Measurements from ENCODE around the gene CSMD2. TPM values are rescaled to one million over a fixed set of nuclear protein-coding genes. Genes with fewer than 3 reads are reported as not detected.

The CSMD2 gene
- total and polyA plus RNA-seq, 2 of the 4 experiments (the other 2 are of a cell fraction) = under 0.01 to 0.36 TPM

GRCh38 chr1:34013958-34014737, 150.9 kb downstream of the CSMD2 start:
- no peaks in the 10 kb centered on the region for H3K36me3 ChIP-seq (ENCODE audit: control insufficient read depth, insufficient read depth, low read length)
- no peak overlapping the region for H3K4ac ChIP-seq (ENCODE audit: low read depth, low read length)
- no peak overlapping the region for H3K14ac ChIP-seq (replicated peaks; ENCODE audit: low read depth, low read length)
- no peak overlapping the region for H2AFZ ChIP-seq (replicated peaks; ENCODE audit: low read length, poor library complexity)
- no peak overlapping the region for H2BK15ac ChIP-seq (ENCODE audit: low read depth, low read length)
- no peaks in the 10 kb centered on the region for H4K20me1 ChIP-seq (ENCODE audit: insufficient read depth, low read length)
- no peak overlapping the region for H3K4me3 ChIP-seq (ENCODE audit: insufficient read depth, low read depth, low read length)
- 83% methylated on average over 1 of the region's 11 CpGs; no CpG with 5 or more reads in 1 of the 2 experiments for WGBS, 2 experiments (ENCODE audit: extremely low coverage in 2 of 2, insufficient read length in 1 of 2)
- no peaks in the 10 kb centered on the region for H3K9me1 ChIP-seq (ENCODE audit: insufficient read depth, low read length)
- no TSS peak for BruUV-seq (replicated peaks)
- no peak overlapping the region for H3K9ac ChIP-seq (ENCODE audit: low read depth, low read length)
- dilution Hi-C loops (cut with HindIII; ENCODE audit: low sequenced_read_pairs, unreplicated experiment) = no loop called here
- POLR2A ChIA-PET (ENCODE audit: unreplicated experiment) = no interaction called here
- CTCF ChIA-PET = interaction anchor here (0.6 kb wide), 1 partner anchor 337 kb away, joined by 3 read pairs; no protein-coding TSS in a partner anchor
- H3K18ac ChIP-seq (ENCODE audit: low read depth, low read length) = no peak overlapping the region
- TF ChIP-seq CTCF (conservative IDR thresholded peaks at IDR 0.05; ENCODE audit: low read depth, low read length) = no peak
- TF ChIP-seq NFE2L2 (IDR thresholded peaks at IDR 0.05; ENCODE audit: low read depth, low read length) = no peak
- no peak for TF ChIP-seq SMC3 (IDR thresholded peaks at IDR 0.05; ENCODE audit: low read depth, low read length)
- H3K4me1 ChIP-seq (ENCODE audit: control insufficient read depth, insufficient read depth, low read length) = no peaks in the 10 kb centered on the region
- H3K9me3 ChIP-seq (ENCODE audit: control insufficient read depth, insufficient read depth, low read length) = peaks cover 29% of the 10 kb centered on the region
- H4K91ac ChIP-seq (ENCODE audit: insufficient read depth, low read depth, low read length) = no peak overlapping the region
- no peak overlapping the region for H4K5ac ChIP-seq (ENCODE audit: low read depth, low read length)
- no peak overlapping the region for H3K4me2 ChIP-seq (ENCODE audit: low read depth, low read length)
- H3K23ac ChIP-seq (ENCODE audit: low read depth, low read length) = no peak overlapping the region
- no peak overlapping the region for H2AK5ac ChIP-seq (ENCODE audit: low read depth, low read length)
- no peaks in the 10 kb centered on the region for H3K27me3 ChIP-seq (ENCODE audit: control insufficient read depth, insufficient read depth, low read length)
- no peak overlapping the region for H3K56ac ChIP-seq (ENCODE audit: extremely low read depth, insufficient read depth, low read length)
- no peak for ATAC-seq (ENCODE audit: low read depth)
- intact Hi-C loops (cut with micrococcal nuclease) = no loop called here
- H2BK20ac ChIP-seq (ENCODE audit: low read depth, low read length) = no peak overlapping the region
- no peak overlapping the region for H3K27ac ChIP-seq (ENCODE audit: insufficient read depth, low read length)
- in situ Hi-C loops (cut with MboI; ENCODE audit: low sequenced_read_pairs) = no loop called here
- H2BK120ac ChIP-seq (ENCODE audit: low read depth, low read length) = no peak overlapping the region
- H2BK5ac ChIP-seq (ENCODE audit: low read depth, low read length, poor library complexity, severe bottlenecking) = no peak overlapping the region
- no peak for DNase-seq
- no peaks in the 10 kb centered on the region for H3K79me1 ChIP-seq (ENCODE audit: low read depth in 1 of 2, low read length in 2 of 2)
- no peak overlapping the region for H4K8ac ChIP-seq (ENCODE audit: low read depth in 2 of 2, low read length in 2 of 2)
- no peak overlapping the region for H2AK9ac ChIP-seq (replicated peaks; ENCODE audit: low read depth, low read length, poor library complexity)
